Thyroid gland (tissue), 4 donors: ENCODE measurements around the gene ASPG.

Source experiments
- CTCF ChIP-seq, 6 experiments: fragments of 200-600 bp in 3 of 6; fragments of 450-650 bp in 3 of 6; sonication (generic) in 3 of 6; IDR thresholded peaks; one replicate each; pipeline ENCODE4 v1.5.1; 2016 to 2019; ENCODE audit warnings: antibody characterized with exemption in 6 of 6, mild to moderate bottlenecking in 2 of 6, inconsistent platforms in 1 of 6, moderate library complexity in 1 of 6
- POLR2A ChIP-seq, 2 donors: fragments of 450-650 bp; IDR thresholded peaks; one replicate each; pipeline ENCODE4 v1.6.1; 2017; ENCODE audit warnings: antibody characterized with exemption in 2 of 2, mild to moderate bottlenecking in 2 of 2, moderate library complexity in 1 of 2

GRCh38 chr14:104094056-104094708 lies 8.7 kb downstream of the ASPG start:
- no peak for TF ChIP-seq CTCF (IDR thresholded peaks at IDR 0.05)
- TF ChIP-seq POLR2A (IDR thresholded peaks at IDR 0.05): no peak
